ENCODE measurements around the gene GJD3. TPM values are rescaled to one million over a fixed set of nuclear protein-coding genes. Genes with fewer than 3 reads are reported as not detected.

Gene GJD3
- total and polyA plus RNA-seq, 2 experiments from 2014 or later: 1.4 TPM; not detected in 1

DNA sequence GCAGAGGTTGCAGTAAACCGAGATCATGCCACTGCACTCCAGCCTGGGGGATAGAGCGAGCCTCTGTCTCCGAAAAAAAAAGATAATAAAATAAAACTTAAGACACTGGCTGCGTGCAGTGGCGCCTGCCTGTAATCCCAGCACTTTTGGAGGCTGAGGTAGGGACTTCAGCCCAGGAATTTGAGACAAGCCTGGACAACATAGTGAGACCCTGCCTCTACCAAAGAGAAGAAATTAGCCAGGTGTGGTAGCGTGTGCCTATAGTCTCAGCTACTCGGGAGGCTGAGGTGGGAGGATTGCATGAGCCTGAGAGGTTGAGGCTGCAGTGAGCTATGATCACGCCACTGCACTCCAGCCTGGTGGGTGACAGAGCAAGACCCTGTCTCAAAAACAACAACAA, 28.9 kb downstream of the GJD3 start:
- no peak overlapping the region for H3K27ac Mint-ChIP-seq
- peaks cover 2% of the 10 kb centered on the region for H3K4me1 ChIP-seq (ENCODE audit: insufficient read depth)
- no peaks in the 10 kb centered on the region for H3K9me2 ChIP-seq (ENCODE audit: insufficient read depth)
- peaks cover 12% of the 10 kb centered on the region for H3K36me3 Mint-ChIP-seq (ENCODE audit: low read depth)
- H3K9me3 Mint-ChIP-seq: no peaks in the 10 kb centered on the region; the same call in 2 of the 3 replicates
- no peak overlapping the region for H3K4me3 ChIP-seq
- peaks cover 27% of the 10 kb centered on the region for H3K4me1 Mint-ChIP-seq
- no peak overlapping the region for H3K27ac ChIP-seq (ENCODE audit: low read depth)
- DNase-seq (ENCODE audit: low spot score) (no peak), ATAC-seq (no peak)
- TF ChIP-seq STAT1 (IDR thresholded peaks at IDR 0.05; ENCODE audit: unreplicated experiment) (no peak), ZNF114 (CRISPR knock-in tag; IDR thresholded peaks at IDR 0.05) (no peak), POLR2AphosphoS5 (IDR thresholded peaks at IDR 0.05; ENCODE audit: low read depth) (no peak), EZH2 (IDR thresholded peaks at IDR 0.05; ENCODE audit: low read depth, unreplicated experiment) (no peak), ZNF331 (CRISPR knock-in tag; IDR thresholded peaks at IDR 0.05; ENCODE audit: low read depth) (no peak)
- TF ChIP-seq, protein P1, sequence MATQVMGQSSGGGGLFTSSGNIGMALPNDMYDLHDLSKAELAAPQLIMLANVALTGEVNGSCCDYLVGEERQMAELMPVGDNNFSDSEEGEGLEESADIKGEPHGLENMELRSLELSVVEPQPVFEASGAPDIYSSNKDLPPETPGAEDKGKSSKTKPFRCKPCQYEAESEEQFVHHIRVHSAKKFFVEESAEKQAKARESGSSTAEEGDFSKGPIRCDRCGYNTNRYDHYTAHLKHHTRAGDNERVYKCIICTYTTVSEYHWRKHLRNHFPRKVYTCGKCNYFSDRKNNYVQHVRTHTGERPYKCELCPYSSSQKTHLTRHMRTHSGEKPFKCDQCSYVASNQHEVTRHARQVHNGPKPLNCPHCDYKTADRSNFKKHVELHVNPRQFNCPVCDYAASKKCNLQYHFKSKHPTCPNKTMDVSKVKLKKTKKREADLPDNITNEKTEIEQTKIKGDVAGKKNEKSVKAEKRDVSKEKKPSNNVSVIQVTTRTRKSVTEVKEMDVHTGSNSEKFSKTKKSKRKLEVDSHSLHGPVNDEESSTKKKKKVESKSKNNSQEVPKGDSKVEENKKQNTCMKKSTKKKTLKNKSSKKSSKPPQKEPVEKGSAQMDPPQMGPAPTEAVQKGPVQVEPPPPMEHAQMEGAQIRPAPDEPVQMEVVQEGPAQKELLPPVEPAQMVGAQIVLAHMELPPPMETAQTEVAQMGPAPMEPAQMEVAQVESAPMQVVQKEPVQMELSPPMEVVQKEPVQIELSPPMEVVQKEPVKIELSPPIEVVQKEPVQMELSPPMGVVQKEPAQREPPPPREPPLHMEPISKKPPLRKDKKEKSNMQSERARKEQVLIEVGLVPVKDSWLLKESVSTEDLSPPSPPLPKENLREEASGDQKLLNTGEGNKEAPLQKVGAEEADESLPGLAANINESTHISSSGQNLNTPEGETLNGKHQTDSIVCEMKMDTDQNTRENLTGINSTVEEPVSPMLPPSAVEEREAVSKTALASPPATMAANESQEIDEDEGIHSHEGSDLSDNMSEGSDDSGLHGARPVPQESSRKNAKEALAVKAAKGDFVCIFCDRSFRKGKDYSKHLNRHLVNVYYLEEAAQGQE (IDR thresholded peaks at IDR 0.05; ENCODE audit: unreplicated experiment): no peak
- H3K4me3 Mint-ChIP-seq: no peak overlapping the region
- peaks cover 15% of the 10 kb centered on the region for H3K27me3 ChIP-seq (ENCODE audit: insufficient read depth)
- peaks cover 25% of the 10 kb centered on the region for H3K27me3 Mint-ChIP-seq (ENCODE audit: insufficient read depth, low read depth, poor library complexity)
- no peak overlapping the region for H2AFZ ChIP-seq
- H3K36me3 ChIP-seq (ENCODE audit: insufficient read depth): no peaks in the 10 kb centered on the region; the same call in 1 of the 2 replicates
- no peak overlapping the region for H3K4me2 ChIP-seq
- no peaks in the 10 kb centered on the region for H3K79me2 ChIP-seq (replicated peaks; ENCODE audit: insufficient read depth)
- H4K20me1 ChIP-seq (replicated peaks; ENCODE audit: insufficient read depth): peaks cover 19% of the 10 kb centered on the region
- peaks cover 6% of the 10 kb centered on the region; the same call in 1 of the 2 replicates for H3F3A ChIP-seq (replicated peaks; ENCODE audit: low read depth)

DNA sequence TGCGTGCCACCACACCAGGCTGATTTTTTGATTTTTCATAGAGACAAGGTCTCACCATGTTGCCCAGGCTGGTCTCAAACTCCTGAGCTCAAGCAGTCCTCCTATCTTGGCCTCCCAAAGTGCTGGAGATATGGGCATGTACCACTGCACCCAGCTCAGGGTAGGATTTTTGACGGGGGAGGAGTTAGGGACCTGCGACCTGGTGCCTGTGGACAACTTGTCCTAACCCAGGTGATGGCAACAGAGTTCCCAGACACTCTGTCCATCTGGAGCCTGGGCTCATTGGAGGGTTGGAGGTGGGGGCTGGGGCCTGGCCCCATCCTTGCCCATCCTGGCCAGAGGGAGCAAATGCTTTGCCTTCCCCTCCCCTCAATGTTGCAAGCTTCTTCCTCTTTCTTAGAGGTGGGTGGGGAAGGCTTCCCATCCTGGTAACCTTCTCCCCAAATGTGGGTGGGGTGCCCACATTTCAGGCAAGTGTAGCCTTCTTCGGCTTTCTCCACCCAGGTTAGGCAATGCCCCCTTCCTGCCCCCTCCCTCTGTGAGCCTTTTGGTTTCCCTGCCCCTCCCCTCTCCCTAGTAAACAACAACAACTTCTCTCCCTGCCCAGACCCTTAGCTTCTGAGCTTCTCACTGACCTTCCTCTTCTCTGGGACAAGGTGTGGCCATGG, 30.6 kb downstream of the GJD3 start:
- H4K20me1 ChIP-seq (replicated peaks; ENCODE audit: insufficient read depth): peaks cover 12% of the 10 kb centered on the region

More for the DNA sequence above, 30.6 kb downstream of the GJD3 start:
- Histone ChIP-seq H3F3A (replicated peaks; ENCODE audit: low read depth) (no peaks in the 10 kb centered on the region), H3K4me2 (no peak overlapping the region), H3K27me3 (ENCODE audit: insufficient read depth) (0 out of 2 replicates have a peak, but pooled peaks cover 3% of the 10 kb centered on the region), H2AFZ (no peak overlapping the region), H3K4me1 (ENCODE audit: insufficient read depth) (no peaks in the 10 kb centered on the region), H3K9me2 (ENCODE audit: insufficient read depth) (no peaks in the 10 kb centered on the region), H3K36me3 (ENCODE audit: insufficient read depth) (no peaks in the 10 kb centered on the region), H3K27ac (ENCODE audit: low read depth) (no peak overlapping the region), H3K4me3 (no peak overlapping the region), H3K79me2 (replicated peaks; ENCODE audit: insufficient read depth) (no peaks in the 10 kb centered on the region; the same call in 1 of the 2 replicates)
- Mint-ChIP-seq H3K9me3 (no peaks in the 10 kb centered on the region; the same call in 2 of the 3 replicates), H3K27ac (no peak overlapping the region), H3K36me3 (ENCODE audit: low read depth) (peaks cover 12% of the 10 kb centered on the region), H3K4me1 (peaks cover 29% of the 10 kb centered on the region), H3K27me3 (ENCODE audit: insufficient read depth, low read depth, poor library complexity) (peaks cover 19% of the 10 kb centered on the region), H3K4me3 (no peak overlapping the region)
- ATAC-seq (no peak), DNase-seq (ENCODE audit: low spot score) (no peak)
- TF ChIP-seq, protein P2, sequence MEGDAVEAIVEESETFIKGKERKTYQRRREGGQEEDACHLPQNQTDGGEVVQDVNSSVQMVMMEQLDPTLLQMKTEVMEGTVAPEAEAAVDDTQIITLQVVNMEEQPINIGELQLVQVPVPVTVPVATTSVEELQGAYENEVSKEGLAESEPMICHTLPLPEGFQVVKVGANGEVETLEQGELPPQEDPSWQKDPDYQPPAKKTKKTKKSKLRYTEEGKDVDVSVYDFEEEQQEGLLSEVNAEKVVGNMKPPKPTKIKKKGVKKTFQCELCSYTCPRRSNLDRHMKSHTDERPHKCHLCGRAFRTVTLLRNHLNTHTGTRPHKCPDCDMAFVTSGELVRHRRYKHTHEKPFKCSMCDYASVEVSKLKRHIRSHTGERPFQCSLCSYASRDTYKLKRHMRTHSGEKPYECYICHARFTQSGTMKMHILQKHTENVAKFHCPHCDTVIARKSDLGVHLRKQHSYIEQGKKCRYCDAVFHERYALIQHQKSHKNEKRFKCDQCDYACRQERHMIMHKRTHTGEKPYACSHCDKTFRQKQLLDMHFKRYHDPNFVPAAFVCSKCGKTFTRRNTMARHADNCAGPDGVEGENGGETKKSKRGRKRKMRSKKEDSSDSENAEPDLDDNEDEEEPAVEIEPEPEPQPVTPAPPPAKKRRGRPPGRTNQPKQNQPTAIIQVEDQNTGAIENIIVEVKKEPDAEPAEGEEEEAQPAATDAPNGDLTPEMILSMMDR (conservative IDR thresholded peaks at IDR 0.05; ENCODE audit: low read depth in 2 of 2): no peak

Measured in GM23338 (cell line).